ENCODE measurements around the gene REV3L. TPM values are rescaled to one million over a fixed set of nuclear protein-coding genes. Genes with fewer than 3 reads are reported as not detected.
A peak's percentile ranks its signal among the peaks of the same experiment; 100 is the strongest.

The REV3L gene
- total and polyA plus RNA-seq, 2 of the 13 experiments (the other 11 are each of a cell fraction or from before 2014, with no cell fraction given): 12.8 to 31.3 TPM

DNA sequence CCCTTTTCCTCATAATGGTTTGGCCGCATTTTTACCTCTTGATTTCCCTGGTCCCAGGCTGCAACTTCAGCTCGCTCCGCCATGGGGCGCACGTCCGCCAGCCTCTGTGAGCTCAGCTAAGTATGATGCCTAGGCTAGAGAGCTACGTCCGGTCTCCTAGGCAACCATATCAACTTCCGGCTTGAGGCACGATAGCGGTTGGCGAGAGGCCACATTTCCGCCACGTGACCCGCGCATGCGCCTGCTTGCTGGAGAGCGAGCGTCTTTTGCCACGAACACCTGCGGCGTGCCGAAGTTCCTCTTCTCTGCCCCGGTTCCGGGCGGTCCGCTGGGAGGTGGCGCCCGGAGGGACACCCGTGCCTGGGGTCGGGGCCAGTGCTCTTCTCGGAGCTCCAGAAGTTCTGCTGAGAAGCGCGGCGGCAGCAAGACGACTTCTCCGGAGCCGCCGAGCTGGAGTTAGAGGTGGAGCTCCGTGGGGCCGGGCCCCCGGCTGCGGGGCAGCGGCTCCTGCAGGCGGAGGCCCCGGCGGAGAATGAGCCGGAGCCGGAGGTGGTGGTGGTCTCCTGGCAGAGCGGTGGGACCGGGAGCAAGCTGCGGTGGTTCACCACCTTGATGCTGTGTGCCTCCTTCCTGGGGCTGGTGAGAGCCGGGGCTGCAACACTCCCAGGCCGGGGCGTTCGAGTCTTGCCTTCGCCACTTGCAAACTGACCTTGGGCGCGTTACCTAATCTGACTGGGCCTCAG is 223.8 kb downstream of the REV3L start (continued):
- TF ChIP-seq RBFOX2 (IDR thresholded peaks at IDR 0.05; ENCODE audit: low read depth, low read length): peak; percentile 87
- TF ChIP-seq FOXK2 (IDR thresholded peaks at IDR 0.05): no peak
- TF ChIP-seq, protein P1, sequence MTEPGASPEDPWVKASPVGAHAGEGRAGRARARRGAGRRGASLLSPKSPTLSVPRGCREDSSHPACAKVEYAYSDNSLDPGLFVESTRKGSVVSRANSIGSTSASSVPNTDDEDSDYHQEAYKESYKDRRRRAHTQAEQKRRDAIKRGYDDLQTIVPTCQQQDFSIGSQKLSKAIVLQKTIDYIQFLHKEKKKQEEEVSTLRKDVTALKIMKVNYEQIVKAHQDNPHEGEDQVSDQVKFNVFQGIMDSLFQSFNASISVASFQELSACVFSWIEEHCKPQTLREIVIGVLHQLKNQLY (CRISPR knock-in tag; IDR thresholded peaks at IDR 0.05): peak; percentile 99
- TF ChIP-seq SMAD3 (CRISPR knock-in tag; IDR thresholded peaks at IDR 0.05): peak; percentile 88
- TF ChIP-seq ZNF256 (CRISPR knock-in tag; conservative IDR thresholded peaks at IDR 0.05): no peak
- TF ChIP-seq KLF16 (CRISPR knock-in tag; IDR thresholded peaks at IDR 0.05): peak in 1 of 2 experiments; percentile 93; a peak in 2 of 4 replicates
- TF ChIP-seq ZNF567 (CRISPR knock-in tag; IDR thresholded peaks at IDR 0.05; ENCODE audit: borderline replicate concordance): peak; percentile 74; the same call in 1 of the 2 replicates
- TF ChIP-seq, protein P2, sequence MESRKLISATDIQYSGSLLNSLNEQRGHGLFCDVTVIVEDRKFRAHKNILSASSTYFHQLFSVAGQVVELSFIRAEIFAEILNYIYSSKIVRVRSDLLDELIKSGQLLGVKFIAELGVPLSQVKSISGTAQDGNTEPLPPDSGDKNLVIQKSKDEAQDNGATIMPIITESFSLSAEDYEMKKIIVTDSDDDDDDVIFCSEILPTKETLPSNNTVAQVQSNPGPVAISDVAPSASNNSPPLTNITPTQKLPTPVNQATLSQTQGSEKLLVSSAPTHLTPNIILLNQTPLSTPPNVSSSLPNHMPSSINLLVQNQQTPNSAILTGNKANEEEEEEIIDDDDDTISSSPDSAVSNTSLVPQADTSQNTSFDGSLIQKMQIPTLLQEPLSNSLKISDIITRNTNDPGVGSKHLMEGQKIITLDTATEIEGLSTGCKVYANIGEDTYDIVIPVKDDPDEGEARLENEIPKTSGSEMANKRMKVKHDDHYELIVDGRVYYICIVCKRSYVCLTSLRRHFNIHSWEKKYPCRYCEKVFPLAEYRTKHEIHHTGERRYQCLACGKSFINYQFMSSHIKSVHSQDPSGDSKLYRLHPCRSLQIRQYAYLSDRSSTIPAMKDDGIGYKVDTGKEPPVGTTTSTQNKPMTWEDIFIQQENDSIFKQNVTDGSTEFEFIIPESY (CRISPR knock-in tag; IDR thresholded peaks at IDR 0.05): peak; percentile 57; the same call in 1 of the 2 replicates
- no peak for TF ChIP-seq ZFP62 (CRISPR knock-in tag; IDR thresholded peaks at IDR 0.05)
- TF ChIP-seq, protein P3, sequence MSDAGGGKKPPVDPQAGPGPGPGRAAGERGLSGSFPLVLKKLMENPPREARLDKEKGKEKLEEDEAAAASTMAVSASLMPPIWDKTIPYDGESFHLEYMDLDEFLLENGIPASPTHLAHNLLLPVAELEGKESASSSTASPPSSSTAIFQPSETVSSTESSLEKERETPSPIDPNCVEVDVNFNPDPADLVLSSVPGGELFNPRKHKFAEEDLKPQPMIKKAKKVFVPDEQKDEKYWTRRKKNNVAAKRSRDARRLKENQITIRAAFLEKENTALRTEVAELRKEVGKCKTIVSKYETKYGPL (CRISPR knock-in tag; IDR thresholded peaks at IDR 0.05): no peak
- TF ChIP-seq ZNF788 (CRISPR knock-in tag; IDR thresholded peaks at IDR 0.05; ENCODE audit: borderline replicate concordance): peak; percentile 88; the same call in 1 of the 2 replicates
- peak; percentile 52 for TF ChIP-seq YY1 (IDR thresholded peaks at IDR 0.05; ENCODE audit: insufficient read depth, insufficient replicate concordance, low read depth, low read length)
- TF ChIP-seq, protein P4, sequence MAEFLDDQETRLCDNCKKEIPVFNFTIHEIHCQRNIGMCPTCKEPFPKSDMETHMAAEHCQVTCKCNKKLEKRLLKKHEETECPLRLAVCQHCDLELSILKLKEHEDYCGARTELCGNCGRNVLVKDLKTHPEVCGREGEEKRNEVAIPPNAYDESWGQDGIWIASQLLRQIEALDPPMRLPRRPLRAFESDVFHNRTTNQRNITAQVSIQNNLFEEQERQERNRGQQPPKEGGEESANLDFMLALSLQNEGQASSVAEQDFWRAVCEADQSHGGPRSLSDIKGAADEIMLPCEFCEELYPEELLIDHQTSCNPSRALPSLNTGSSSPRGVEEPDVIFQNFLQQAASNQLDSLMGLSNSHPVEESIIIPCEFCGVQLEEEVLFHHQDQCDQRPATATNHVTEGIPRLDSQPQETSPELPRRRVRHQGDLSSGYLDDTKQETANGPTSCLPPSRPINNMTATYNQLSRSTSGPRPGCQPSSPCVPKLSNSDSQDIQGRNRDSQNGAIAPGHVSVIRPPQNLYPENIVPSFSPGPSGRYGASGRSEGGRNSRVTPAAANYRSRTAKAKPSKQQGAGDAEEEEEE (CRISPR knock-in tag; IDR thresholded peaks at IDR 0.05; ENCODE audit: borderline replicate concordance): no peak; the same call in 1 of the 2 replicates
- TF ChIP-seq, protein P5, sequence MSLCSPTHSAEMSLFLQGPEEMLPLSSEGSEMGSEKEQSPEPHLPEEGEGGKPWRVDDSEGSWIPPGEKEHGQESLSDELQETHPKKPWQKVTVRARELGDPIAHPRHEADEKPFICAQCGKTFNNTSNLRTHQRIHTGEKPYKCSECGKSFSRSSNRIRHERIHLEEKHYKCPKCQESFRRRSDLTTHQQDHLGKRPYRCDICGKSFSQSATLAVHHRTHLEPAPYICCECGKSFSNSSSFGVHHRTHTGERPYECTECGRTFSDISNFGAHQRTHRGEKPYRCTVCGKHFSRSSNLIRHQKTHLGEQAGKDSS (CRISPR knock-in tag; IDR thresholded peaks at IDR 0.05; ENCODE audit: borderline replicate concordance, low read depth): peak; percentile 86; the same call in 1 of the 2 replicates
- TF ChIP-seq, protein P6, sequence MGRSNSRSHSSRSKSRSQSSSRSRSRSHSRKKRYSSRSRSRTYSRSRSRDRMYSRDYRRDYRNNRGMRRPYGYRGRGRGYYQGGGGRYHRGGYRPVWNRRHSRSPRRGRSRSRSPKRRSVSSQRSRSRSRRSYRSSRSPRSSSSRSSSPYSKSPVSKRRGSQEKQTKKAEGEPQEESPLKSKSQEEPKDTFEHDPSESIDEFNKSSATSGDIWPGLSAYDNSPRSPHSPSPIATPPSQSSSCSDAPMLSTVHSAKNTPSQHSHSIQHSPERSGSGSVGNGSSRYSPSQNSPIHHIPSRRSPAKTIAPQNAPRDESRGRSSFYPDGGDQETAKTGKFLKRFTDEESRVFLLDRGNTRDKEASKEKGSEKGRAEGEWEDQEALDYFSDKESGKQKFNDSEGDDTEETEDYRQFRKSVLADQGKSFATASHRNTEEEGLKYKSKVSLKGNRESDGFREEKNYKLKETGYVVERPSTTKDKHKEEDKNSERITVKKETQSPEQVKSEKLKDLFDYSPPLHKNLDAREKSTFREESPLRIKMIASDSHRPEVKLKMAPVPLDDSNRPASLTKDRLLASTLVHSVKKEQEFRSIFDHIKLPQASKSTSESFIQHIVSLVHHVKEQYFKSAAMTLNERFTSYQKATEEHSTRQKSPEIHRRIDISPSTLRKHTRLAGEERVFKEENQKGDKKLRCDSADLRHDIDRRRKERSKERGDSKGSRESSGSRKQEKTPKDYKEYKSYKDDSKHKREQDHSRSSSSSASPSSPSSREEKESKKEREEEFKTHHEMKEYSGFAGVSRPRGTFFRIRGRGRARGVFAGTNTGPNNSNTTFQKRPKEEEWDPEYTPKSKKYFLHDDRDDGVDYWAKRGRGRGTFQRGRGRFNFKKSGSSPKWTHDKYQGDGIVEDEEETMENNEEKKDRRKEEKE (IDR thresholded peaks at IDR 0.05): no peak
- peak; percentile 90 for TF ChIP-seq ARHGAP35 (CRISPR knock-in tag; IDR thresholded peaks at IDR 0.05; ENCODE audit: borderline replicate concordance)
- no peak for TF ChIP-seq PRMT3 (CRISPR knock-in tag; IDR thresholded peaks at IDR 0.05; ENCODE audit: borderline replicate concordance, low read depth)
- no peak for TF ChIP-seq ZNF253 (CRISPR knock-in tag; IDR thresholded peaks at IDR 0.05; ENCODE audit: borderline replicate concordance)
- TF ChIP-seq THYN1 (CRISPR knock-in tag; IDR thresholded peaks at IDR 0.05; ENCODE audit: borderline replicate concordance, low read depth): no peak

All from HepG2 (cell line).